ENCODE measurements around the gene TBXAS1.

The TBXAS1 gene

GRCh38 chr7:139855498-139856270 is 26.6 kb downstream of the TBXAS1 start:
- DNase-seq, result peak; percentile 30

- no peak for DNase-seq
These were observed 28.7 kb downstream of the TBXAS1 start for GRCh38 chr7:139857791-139858190.

- DNase-seq, result peak; percentile 43
These were observed 31.2 kb downstream of the TBXAS1 start for GRCh38 chr7:139860090-139860775.

GRCh38 chr7:139861803-139862202 is 32.7 kb downstream of the TBXAS1 start:
- DNase-seq, result no peak

- no peak for DNase-seq
These were observed 37.2 kb downstream of the TBXAS1 start for GRCh38 chr7:139866047-139866837.

- no peak for DNase-seq
These were observed 38.8 kb downstream of the TBXAS1 start for GRCh38 chr7:139867847-139868246.

GRCh38 chr7:139869886-139870285 is 40.8 kb downstream of the TBXAS1 start:
- no peak for DNase-seq

GRCh38 chr7:139870380-139870779 is 41.3 kb downstream of the TBXAS1 start:
- DNase-seq, result no peak

GRCh38 chr7:139871331-139871730 is 42.3 kb downstream of the TBXAS1 start:
- DNase-seq, result no peak

- DNase-seq, result no peak
These were observed 42.8 kb downstream of the TBXAS1 start for GRCh38 chr7:139871820-139872219.

- no peak for DNase-seq
These were observed 44.7 kb downstream of the TBXAS1 start for GRCh38 chr7:139873593-139874301.

GRCh38 chr7:139874302-139874629 is 45.2 kb downstream of the TBXAS1 start:
- no peak for DNase-seq

- DNase-seq, result no peak
These were observed 46.8 kb downstream of the TBXAS1 start for GRCh38 chr7:139875821-139876241.

GRCh38 chr7:139876622-139877283 is 47.7 kb downstream of the TBXAS1 start:
- DNase-seq, result no peak

- DNase-seq, result no peak
These were observed 54.8 kb downstream of the TBXAS1 start for GRCh38 chr7:139883814-139884213.

GRCh38 chr7:139884441-139884840 is 55.4 kb downstream of the TBXAS1 start:
- DNase-seq, result no peak

GRCh38 chr7:139885511-139885910 is 56.4 kb downstream of the TBXAS1 start:
- DNase-seq, result no peak

- DNase-seq, result no peak
These were observed 57.1 kb downstream of the TBXAS1 start for GRCh38 chr7:139886206-139886605.

GRCh38 chr7:139886899-139887298 is 57.8 kb downstream of the TBXAS1 start:
- no peak for DNase-seq

- no peak for DNase-seq
These were observed 59.0 kb downstream of the TBXAS1 start for GRCh38 chr7:139887992-139888481.

- DNase-seq, result no peak
These were observed 60.3 kb downstream of the TBXAS1 start for GRCh38 chr7:139889186-139889871.

- DNase-seq, result no peak
These were observed 64.4 kb downstream of the TBXAS1 start for GRCh38 chr7:139893461-139893860.

All from midbrain (tissue), 1 donor.